ENCODE data around the gene STAM. TPM values are rescaled to one million over a fixed set of nuclear protein-coding genes. Genes with fewer than 3 reads are reported as not detected.
A peak's percentile ranks its signal among the peaks of the same experiment; 100 is the strongest.

The STAM gene
- total RNA-seq, 1 donor from 2014 or later = 28.9 TPM

GRCh38 chr10:17645621-17646345 is 1.8 kb downstream of the STAM start:
- DNase-seq (ENCODE audit: low spot score in 2 of 2) (no peak), FAIRE-seq (no peak)

GRCh38 chr10:17647326-17647725 is 3.4 kb downstream of the STAM start:
- FAIRE-seq (no peak), DNase-seq (ENCODE audit: low spot score in 2 of 2) (no peak)

- DNase-seq (ENCODE audit: low spot score in 2 of 2) (no peak), FAIRE-seq (no peak)
Measured at GRCh38 chr10:17648243-17649035, 4.5 kb downstream of the STAM start.

GRCh38 chr10:17649052-17649451 is 5.1 kb downstream of the STAM start:
- DNase-seq (ENCODE audit: low spot score in 2 of 2) (no peak), FAIRE-seq (no peak)

GRCh38 chr10:17649836-17650235 is 5.9 kb downstream of the STAM start:
- no peak for FAIRE-seq

GRCh38 chr10:17650416-17650815 is 6.5 kb downstream of the STAM start:
- DNase-seq (ENCODE audit: low spot score in 2 of 2) (no peak), FAIRE-seq (no peak)

More at GRCh38 chr10:17649836-17650235, 5.9 kb downstream of the STAM start:
- DNase-seq (ENCODE audit: low spot score in 2 of 2) = no peak

- FAIRE-seq (no peak), DNase-seq (ENCODE audit: low spot score in 2 of 2) (no peak)
Measured at GRCh38 chr10:17651896-17652295, 7.9 kb downstream of the STAM start.

- FAIRE-seq (no peak), DNase-seq (ENCODE audit: low spot score in 2 of 2) (no peak)
Measured at GRCh38 chr10:17652585-17652984, 8.6 kb downstream of the STAM start.

GRCh38 chr10:17655009-17655408 is 11.1 kb downstream of the STAM start:
- DNase-seq (ENCODE audit: low spot score in 2 of 2) (no peak), FAIRE-seq (no peak)

- FAIRE-seq = no peak
- DNase-seq (ENCODE audit: low spot score in 2 of 2) = no peak
Measured at GRCh38 chr10:17655567-17656146, 11.7 kb downstream of the STAM start.

GRCh38 chr10:17657103-17657500 is 13.2 kb downstream of the STAM start:
- DNase-seq (ENCODE audit: low spot score in 2 of 2) = no peak
- FAIRE-seq = no peak

GRCh38 chr10:17659365-17659764 is 15.4 kb downstream of the STAM start:
- FAIRE-seq (no peak), DNase-seq (ENCODE audit: low spot score in 2 of 2) (no peak)

GRCh38 chr10:17660921-17661320 is 17.0 kb downstream of the STAM start:
- no peak for FAIRE-seq
- no peak for DNase-seq (ENCODE audit: low spot score in 2 of 2)

GRCh38 chr10:17661510-17661909 is 17.6 kb downstream of the STAM start:
- FAIRE-seq = no peak
- no peak for DNase-seq (ENCODE audit: low spot score in 2 of 2)

GRCh38 chr10:17662193-17663138 is 18.5 kb downstream of the STAM start:
- DNase-seq (ENCODE audit: low spot score in 2 of 2) = no peak
- no peak for FAIRE-seq

- FAIRE-seq (peak; percentile 26), DNase-seq (ENCODE audit: low spot score in 2 of 2) (no peak)
Measured at GRCh38 chr10:17663450-17663849, 19.5 kb downstream of the STAM start.

GRCh38 chr10:17665747-17666146 is 21.8 kb downstream of the STAM start:
- DNase-seq (ENCODE audit: low spot score in 2 of 2) (no peak), FAIRE-seq (peak; percentile 98)

- no peak for DNase-seq (ENCODE audit: low spot score in 2 of 2)
- FAIRE-seq = no peak
Measured at GRCh38 chr10:17668435-17669184, 24.7 kb downstream of the STAM start.

- FAIRE-seq (peak; percentile 3), DNase-seq (ENCODE audit: low spot score in 2 of 2) (no peak)
Measured at GRCh38 chr10:17669185-17669872, 25.4 kb downstream of the STAM start.
